Ishikawa (cell line): ENCODE results near the gene CFAP92.

ENCODE experiments used
- CEBPB ChIP-seq: IDR thresholded peaks from 2 replicates; pipeline ENCODE4 v1.6.1; 2012
- CREB1 ChIP-seq: IDR thresholded peaks from 2 replicates; pipeline ENCODE4 v1.6.1; 2012; ENCODE audit warnings: low read depth
- EGR1 ChIP-seq: IDR thresholded peaks from 2 replicates; pipeline ENCODE4 v1.6.1; 2012
- EP300 ChIP-seq: IDR thresholded peaks from 2 replicates; pipeline ENCODE4 v1.6.1; 2012; ENCODE audit warnings: borderline replicate concordance
- FOXM1 ChIP-seq: IDR thresholded peaks from 2 replicates; pipeline ENCODE4 v1.6.1; 2012; ENCODE audit warnings: low read depth, borderline replicate concordance
- MAX ChIP-seq: IDR thresholded peaks from 2 replicates; pipeline ENCODE4 v1.6.1; 2012
- NFIC ChIP-seq: IDR thresholded peaks from 2 replicates; pipeline ENCODE4 v1.6.1; 2012
- RAD21 ChIP-seq: IDR thresholded peaks from 2 replicates; pipeline ENCODE4 v1.6.1; 2012; ENCODE audit warnings: low read depth
- REST ChIP-seq: IDR thresholded peaks from 2 replicates; pipeline ENCODE4 v1.6.1; 2012; ENCODE audit warnings: low read depth, mild to moderate bottlenecking
- TAF1 ChIP-seq: IDR thresholded peaks from 2 replicates; pipeline ENCODE4 v1.6.1; 2012; ENCODE audit warnings: low read depth, mild to moderate bottlenecking
- TCF12 ChIP-seq: IDR thresholded peaks from 2 replicates; pipeline ENCODE4 v1.6.1; 2012; ENCODE audit warnings: low read depth
- TEAD4 ChIP-seq: IDR thresholded peaks from 2 replicates; pipeline ENCODE4 v1.6.1; 2012
- USF1 ChIP-seq: IDR thresholded peaks from 2 replicates; pipeline ENCODE4 v1.6.1; 2012
- YY1 ChIP-seq: IDR thresholded peaks from 2 replicates; pipeline ENCODE4 v1.6.1; 2012; ENCODE audit warnings: low read depth
- ZBTB7A ChIP-seq: IDR thresholded peaks from 2 replicates; pipeline ENCODE4 v1.6.1; 2012; ENCODE audit warnings: low read depth

Gene CFAP92

GRCh38 chr3:128889139-128889894 is 104.6 kb downstream of the CFAP92 start:
- TF ChIP-seq ZBTB7A (no peak), YY1 (no peak), CEBPB (no peak), TCF12 (no peak), MAX (no peak), TEAD4 (no peak), REST (no peak), RAD21 (no peak), EGR1 (no peak), FOXM1 (no peak), CREB1 (no peak), TAF1 (no peak), NFIC (no peak), USF1 (no peak), EP300 (no peak)

GRCh38 chr3:128884992-128885391 is 108.9 kb downstream of the CFAP92 start:
- no peak for TF ChIP-seq CREB1
- no peak for TF ChIP-seq EP300
- no peak for TF ChIP-seq RAD21
- no peak for TF ChIP-seq FOXM1
- TF ChIP-seq MAX, result no peak
- no peak for TF ChIP-seq YY1
- TF ChIP-seq TAF1, result no peak
- TF ChIP-seq NFIC, result no peak
- TF ChIP-seq CEBPB, result no peak

- no peak for TF ChIP-seq REST
- TF ChIP-seq TEAD4, result no peak
- no peak for TF ChIP-seq EGR1
- no peak for TF ChIP-seq CEBPB
- no peak for TF ChIP-seq FOXM1
- TF ChIP-seq CREB1, result no peak
- TF ChIP-seq MAX, result no peak
- TF ChIP-seq RAD21, result no peak
Measured at GRCh38 chr3:128882719-128883118, 111.2 kb downstream of the CFAP92 start.

- TF ChIP-seq RAD21, result no peak
- no peak for TF ChIP-seq TAF1
- TF ChIP-seq REST, result no peak
- no peak for TF ChIP-seq FOXM1
- TF ChIP-seq CEBPB, result no peak
- TF ChIP-seq ZBTB7A, result no peak
- no peak for TF ChIP-seq TCF12
- no peak for TF ChIP-seq YY1
- no peak for TF ChIP-seq MAX
- no peak for TF ChIP-seq EP300
- TF ChIP-seq CREB1, result no peak
- TF ChIP-seq EGR1, result no peak
- no peak for TF ChIP-seq TEAD4
- no peak for TF ChIP-seq USF1
- no peak for TF ChIP-seq NFIC
Measured at GRCh38 chr3:128881576-128881975, 112.3 kb downstream of the CFAP92 start.
